ENCODE data around the gene LIN37. TPM values are rescaled to one million over a fixed set of nuclear protein-coding genes. Genes with fewer than 3 reads are reported as not detected.
A peak's percentile ranks its signal among the peaks of the same experiment; 100 is the strongest.

The LIN37 gene
- total RNA-seq, 1 donor from 2014 or later = 12.9 TPM

- DNase-seq (ENCODE audit: low spot score) = no peak
Observed at GRCh38 chr19:35734273-35734672, 14.1 kb upstream of the LIN37 start.

GRCh38 chr19:35734889-35735288, 13.5 kb upstream of the LIN37 start:
- DNase-seq (ENCODE audit: low spot score) = no peak

GRCh38 chr19:35736913-35737886, 11.2 kb upstream of the LIN37 start:
- DNase-seq (ENCODE audit: low spot score) = no peak

GRCh38 chr19:35738021-35738886, 10.1 kb upstream of the LIN37 start:
- DNase-seq (ENCODE audit: low spot score) = no peak

- no peak for DNase-seq (ENCODE audit: low spot score)
Observed at GRCh38 chr19:35738887-35739229, 9.5 kb upstream of the LIN37 start.

- no peak for DNase-seq (ENCODE audit: low spot score)
Observed at GRCh38 chr19:35739275-35740107, 8.9 kb upstream of the LIN37 start.

GRCh38 chr19:35740108-35740422, 8.3 kb upstream of the LIN37 start:
- no peak for DNase-seq (ENCODE audit: low spot score)

- peak; percentile 99 for DNase-seq (ENCODE audit: low spot score)
Observed at GRCh38 chr19:35740423-35741202, 7.8 kb upstream of the LIN37 start.

- no peak for DNase-seq (ENCODE audit: low spot score)
Observed at GRCh38 chr19:35741203-35741515, 7.2 kb upstream of the LIN37 start.

- DNase-seq (ENCODE audit: low spot score) = no peak
Observed at GRCh38 chr19:35742121-35742724, 6.2 kb upstream of the LIN37 start, which contains the start of gene IGFLR1. Gene IGFLR1 (minus strand): TSS chr19:35742452. CDS start chr19:35741180, 1,272 bp downstream.

GRCh38 chr19:35743640-35744429, 4.5 kb upstream of the LIN37 start:
- no peak for DNase-seq (ENCODE audit: low spot score)

GRCh38 chr19:35744430-35745327, 3.7 kb upstream of the LIN37 start:
- peak; percentile 96 for DNase-seq (ENCODE audit: low spot score)

- DNase-seq (ENCODE audit: low spot score) = peak; percentile 98
Observed at GRCh38 chr19:35745328-35746086, 2.9 kb upstream of the LIN37 start, which contains the start of the genes PSENEN and U2AF1L4. Gene PSENEN (plus strand): TSS chr19:35745651. CDS start chr19:35745931, 280 bp downstream. Gene U2AF1L4 (minus strand): TSS chr19:35745418. CDS start chr19:35745391, 27 bp downstream.

GRCh38 chr19:35746087-35746462, 2.3 kb upstream of the LIN37 start:
- no peak for DNase-seq (ENCODE audit: low spot score)

- DNase-seq (ENCODE audit: low spot score) = no peak
Observed at GRCh38 chr19:35746531-35746930, 1.8 kb upstream of the LIN37 start.

- no peak for DNase-seq (ENCODE audit: low spot score)
Observed at GRCh38 chr19:35750167-35750566, 1.8 kb downstream of the LIN37 start.
